ENCODE data around the gene SLMAP.

Gene SLMAP

DNA sequence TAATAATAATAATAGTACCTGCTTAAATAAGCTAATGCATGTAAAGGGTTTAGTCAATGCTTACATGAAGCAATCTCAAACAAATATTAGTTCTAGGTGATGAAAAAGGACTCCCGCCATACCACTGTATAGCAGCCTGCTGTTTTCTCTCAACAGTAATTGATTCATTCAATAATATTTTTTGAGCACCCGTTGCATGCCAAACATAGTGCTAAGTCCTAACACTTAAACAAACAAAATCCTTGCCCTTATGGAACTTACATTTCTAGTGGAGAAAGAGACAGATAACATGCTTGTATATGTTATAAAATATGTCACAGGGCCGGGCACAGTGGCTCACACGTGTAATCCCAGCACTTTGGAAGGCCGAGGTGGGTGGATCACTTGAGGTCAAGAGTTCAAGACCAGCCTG, 190.9 kb downstream of the SLMAP start:
- no peak for TF ChIP-seq TEAD4 (IDR thresholded peaks at IDR 0.05)

DNA sequence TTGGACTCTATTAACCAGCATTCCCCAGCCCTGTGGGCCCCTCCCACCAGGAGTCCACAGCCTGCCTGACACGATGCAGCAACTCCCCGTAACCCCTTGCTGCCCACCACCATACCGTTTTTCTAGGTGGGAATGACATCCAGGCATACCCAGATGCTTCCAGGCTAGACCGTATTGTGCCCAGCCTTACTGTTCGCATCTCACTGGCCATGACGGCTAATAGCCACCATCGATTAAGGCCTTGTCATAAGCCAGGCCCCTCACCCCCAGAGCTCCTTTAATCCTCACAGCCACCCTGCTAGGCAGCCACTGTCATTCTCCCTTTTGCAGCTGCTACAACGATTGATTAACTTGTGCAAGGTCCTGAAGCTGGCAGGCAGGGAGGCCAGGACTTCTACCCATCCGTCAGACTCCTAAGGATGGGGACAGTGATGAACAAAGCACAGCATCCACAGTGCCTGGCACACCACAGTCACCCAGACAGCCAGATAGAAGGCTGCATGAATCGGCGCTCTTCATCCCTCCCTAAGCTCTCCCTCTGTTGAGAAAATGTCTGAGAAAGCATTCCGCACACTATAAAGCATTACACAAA, 192.1 kb downstream of the SLMAP start:
- no peak for TF ChIP-seq EP300 (IDR thresholded peaks at IDR 0.05; ENCODE audit: borderline replicate concordance)
- no peak for TF ChIP-seq CREB1 (IDR thresholded peaks at IDR 0.05; ENCODE audit: low read depth)
- no peak for TF ChIP-seq RAD21 (IDR thresholded peaks at IDR 0.05; ENCODE audit: low read depth)
- TF ChIP-seq FOXM1 (IDR thresholded peaks at IDR 0.05; ENCODE audit: borderline replicate concordance, low read depth): no peak
- TF ChIP-seq NFIC (IDR thresholded peaks at IDR 0.05): no peak
- TF ChIP-seq, protein P1, sequence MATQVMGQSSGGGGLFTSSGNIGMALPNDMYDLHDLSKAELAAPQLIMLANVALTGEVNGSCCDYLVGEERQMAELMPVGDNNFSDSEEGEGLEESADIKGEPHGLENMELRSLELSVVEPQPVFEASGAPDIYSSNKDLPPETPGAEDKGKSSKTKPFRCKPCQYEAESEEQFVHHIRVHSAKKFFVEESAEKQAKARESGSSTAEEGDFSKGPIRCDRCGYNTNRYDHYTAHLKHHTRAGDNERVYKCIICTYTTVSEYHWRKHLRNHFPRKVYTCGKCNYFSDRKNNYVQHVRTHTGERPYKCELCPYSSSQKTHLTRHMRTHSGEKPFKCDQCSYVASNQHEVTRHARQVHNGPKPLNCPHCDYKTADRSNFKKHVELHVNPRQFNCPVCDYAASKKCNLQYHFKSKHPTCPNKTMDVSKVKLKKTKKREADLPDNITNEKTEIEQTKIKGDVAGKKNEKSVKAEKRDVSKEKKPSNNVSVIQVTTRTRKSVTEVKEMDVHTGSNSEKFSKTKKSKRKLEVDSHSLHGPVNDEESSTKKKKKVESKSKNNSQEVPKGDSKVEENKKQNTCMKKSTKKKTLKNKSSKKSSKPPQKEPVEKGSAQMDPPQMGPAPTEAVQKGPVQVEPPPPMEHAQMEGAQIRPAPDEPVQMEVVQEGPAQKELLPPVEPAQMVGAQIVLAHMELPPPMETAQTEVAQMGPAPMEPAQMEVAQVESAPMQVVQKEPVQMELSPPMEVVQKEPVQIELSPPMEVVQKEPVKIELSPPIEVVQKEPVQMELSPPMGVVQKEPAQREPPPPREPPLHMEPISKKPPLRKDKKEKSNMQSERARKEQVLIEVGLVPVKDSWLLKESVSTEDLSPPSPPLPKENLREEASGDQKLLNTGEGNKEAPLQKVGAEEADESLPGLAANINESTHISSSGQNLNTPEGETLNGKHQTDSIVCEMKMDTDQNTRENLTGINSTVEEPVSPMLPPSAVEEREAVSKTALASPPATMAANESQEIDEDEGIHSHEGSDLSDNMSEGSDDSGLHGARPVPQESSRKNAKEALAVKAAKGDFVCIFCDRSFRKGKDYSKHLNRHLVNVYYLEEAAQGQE (IDR thresholded peaks at IDR 0.05; ENCODE audit: low read depth): no peak
- TF ChIP-seq, protein P2, sequence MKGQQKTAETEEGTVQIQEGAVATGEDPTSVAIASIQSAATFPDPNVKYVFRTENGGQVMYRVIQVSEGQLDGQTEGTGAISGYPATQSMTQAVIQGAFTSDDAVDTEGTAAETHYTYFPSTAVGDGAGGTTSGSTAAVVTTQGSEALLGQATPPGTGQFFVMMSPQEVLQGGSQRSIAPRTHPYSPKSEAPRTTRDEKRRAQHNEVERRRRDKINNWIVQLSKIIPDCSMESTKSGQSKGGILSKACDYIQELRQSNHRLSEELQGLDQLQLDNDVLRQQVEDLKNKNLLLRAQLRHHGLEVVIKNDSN (IDR thresholded peaks at IDR 0.05): no peak
- no peak for TF ChIP-seq TCF12 (IDR thresholded peaks at IDR 0.05; ENCODE audit: low read depth)
- TF ChIP-seq CEBPB (IDR thresholded peaks at IDR 0.05): no peak
- TF ChIP-seq TAF1 (IDR thresholded peaks at IDR 0.05; ENCODE audit: low read depth): no peak
- no peak for TF ChIP-seq ZBTB7A (IDR thresholded peaks at IDR 0.05; ENCODE audit: low read depth)
- no peak for TF ChIP-seq TEAD4 (IDR thresholded peaks at IDR 0.05)
- no peak for TF ChIP-seq EGR1 (IDR thresholded peaks at IDR 0.05)
- TF ChIP-seq, protein P3, sequence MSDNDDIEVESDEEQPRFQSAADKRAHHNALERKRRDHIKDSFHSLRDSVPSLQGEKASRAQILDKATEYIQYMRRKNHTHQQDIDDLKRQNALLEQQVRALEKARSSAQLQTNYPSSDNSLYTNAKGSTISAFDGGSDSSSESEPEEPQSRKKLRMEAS (IDR thresholded peaks at IDR 0.05): no peak
- no peak for TF ChIP-seq YY1 (IDR thresholded peaks at IDR 0.05; ENCODE audit: low read depth)

DNA sequence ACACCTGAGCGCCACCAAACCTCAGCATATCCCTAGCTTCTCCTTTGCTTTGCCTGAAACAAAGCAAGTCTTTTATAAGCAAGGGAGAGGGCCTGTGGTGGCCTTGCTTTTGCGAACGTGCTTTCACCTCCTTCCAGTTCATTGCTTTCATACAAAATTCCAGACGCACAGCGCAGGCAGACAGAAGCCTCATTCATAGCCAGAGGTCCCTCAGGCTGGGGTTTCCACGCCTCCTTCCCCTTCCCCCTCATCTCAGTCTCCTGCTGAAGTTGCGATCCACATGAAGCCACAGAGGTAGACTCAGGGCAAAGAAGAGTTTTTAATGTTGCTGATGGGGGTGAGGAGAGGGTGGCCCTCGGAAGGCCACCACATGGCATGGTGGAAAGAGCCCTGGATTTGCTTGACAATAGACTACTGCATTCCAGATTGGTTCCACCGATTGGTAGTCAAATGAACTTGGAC, 192.7 kb downstream of the SLMAP start:
- TF ChIP-seq CREB1 (IDR thresholded peaks at IDR 0.05; ENCODE audit: low read depth): no peak
- TF ChIP-seq, protein P1 (IDR thresholded peaks at IDR 0.05; ENCODE audit: low read depth): no peak
- TF ChIP-seq RAD21 (IDR thresholded peaks at IDR 0.05; ENCODE audit: low read depth): no peak
- TF ChIP-seq TEAD4 (IDR thresholded peaks at IDR 0.05): no peak
- TF ChIP-seq CEBPB (IDR thresholded peaks at IDR 0.05): no peak
- no peak for TF ChIP-seq NFIC (IDR thresholded peaks at IDR 0.05)
- no peak for TF ChIP-seq TCF12 (IDR thresholded peaks at IDR 0.05; ENCODE audit: low read depth)
- no peak for TF ChIP-seq ZBTB7A (IDR thresholded peaks at IDR 0.05; ENCODE audit: low read depth)
- TF ChIP-seq, protein P3 (IDR thresholded peaks at IDR 0.05): no peak

DNA sequence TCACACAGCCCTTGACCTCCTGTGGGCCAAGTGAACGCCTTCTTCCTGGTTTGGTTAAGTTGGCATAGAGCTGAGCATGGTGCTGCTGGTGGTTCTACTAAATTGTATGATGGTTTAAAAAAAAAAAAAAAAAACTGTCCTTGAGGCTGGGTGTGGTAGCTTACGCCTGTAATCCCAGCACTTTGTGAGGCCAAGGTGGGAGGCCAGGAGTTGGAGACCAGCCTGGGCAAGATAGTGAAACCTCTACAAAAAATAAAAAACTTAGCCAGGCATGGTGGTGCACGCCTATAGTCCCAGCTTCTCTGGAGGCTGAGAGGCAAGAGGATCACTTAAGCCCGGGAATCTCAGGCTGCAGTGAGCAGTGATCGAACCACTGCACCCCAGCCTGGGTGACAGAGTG, 193.2 kb downstream of the SLMAP start:
- TF ChIP-seq TEAD4 (IDR thresholded peaks at IDR 0.05): no peak
- TF ChIP-seq FOXM1 (IDR thresholded peaks at IDR 0.05; ENCODE audit: borderline replicate concordance, low read depth): no peak
- no peak for TF ChIP-seq EP300 (IDR thresholded peaks at IDR 0.05; ENCODE audit: borderline replicate concordance)
- no peak for TF ChIP-seq YY1 (IDR thresholded peaks at IDR 0.05; ENCODE audit: low read depth)
- TF ChIP-seq, protein P3 (IDR thresholded peaks at IDR 0.05): no peak
- TF ChIP-seq RAD21 (IDR thresholded peaks at IDR 0.05; ENCODE audit: low read depth): no peak
- TF ChIP-seq, protein P1 (IDR thresholded peaks at IDR 0.05; ENCODE audit: low read depth): no peak
- TF ChIP-seq TCF12 (IDR thresholded peaks at IDR 0.05; ENCODE audit: low read depth): no peak
- TF ChIP-seq NFIC (IDR thresholded peaks at IDR 0.05): no peak
- no peak for TF ChIP-seq EGR1 (IDR thresholded peaks at IDR 0.05)
- TF ChIP-seq, protein P2 (IDR thresholded peaks at IDR 0.05): no peak
